Measurements from ENCODE around the gene SPATA31E1.

- TF ChIP-seq CTBP1 (IDR thresholded peaks at IDR 0.05; ENCODE audit: borderline replicate concordance): no peak
- TF ChIP-seq SP1 (IDR thresholded peaks at IDR 0.05): no peak
Measured at GRCh38 chr9:87836951-87837705, 45.5 kb upstream of the SPATA31E1 start.
